Smooth muscle cell of the brain vasculature (primary cell): ENCODE measurements around the gene TMEM59.
"Not testable (repeated sequence)": the region's sequence is repeated elsewhere in the genome, so short reads cannot be mapped to it uniquely, and the experiment has no call there.

Experiments used
- DNase-seq: peaks from one replicate; pipeline ENCODE4 v3.0.0-alpha.2; 2012; ENCODE audit warnings: low read depth, low spot score

Gene TMEM59

DNA sequence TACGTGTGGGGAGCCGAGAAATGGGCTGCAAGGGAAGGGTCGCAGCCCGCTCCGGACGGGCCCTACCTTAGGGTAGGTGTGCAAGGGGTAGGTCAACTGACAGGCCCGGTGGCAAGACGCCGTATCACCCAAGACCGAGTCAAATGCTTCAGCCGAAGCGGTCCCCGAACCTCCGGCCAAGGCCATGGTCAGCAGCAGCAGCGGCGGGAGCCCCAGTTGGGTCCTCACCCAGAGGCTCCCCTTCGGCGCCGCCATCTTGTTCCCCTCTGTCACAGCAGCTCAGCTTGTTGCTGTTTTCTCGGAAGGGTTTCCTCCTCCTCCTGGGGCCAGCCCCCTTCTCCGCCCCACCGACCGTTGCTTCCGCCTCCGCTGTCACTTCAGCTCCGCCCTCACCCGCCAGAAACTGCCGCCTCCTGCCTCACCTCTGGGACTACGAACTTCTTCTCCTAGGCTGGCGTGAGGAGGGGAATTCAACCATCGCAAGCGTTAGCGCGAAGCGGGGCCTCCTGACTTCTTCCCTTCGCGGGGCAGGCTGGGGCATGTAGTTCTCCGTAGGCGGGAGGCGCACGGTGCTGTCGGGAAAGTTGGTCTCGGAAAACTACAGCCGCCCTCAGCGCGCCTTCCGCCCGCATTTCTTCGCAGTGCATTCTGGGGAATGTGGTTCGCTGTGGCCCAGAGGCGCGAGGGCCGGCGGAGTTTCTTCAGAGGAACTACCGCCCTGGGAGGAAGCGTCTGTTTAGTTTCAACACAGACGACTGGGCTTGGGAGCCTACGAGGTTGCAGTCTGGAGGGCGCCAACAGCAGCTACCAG lies at the start of gene TMEM59, which contains the start of gene TCEANC2:
TSS of gene TMEM59 (minus strand) at position 271 of the 811 bp plus-strand sequence. CDS start at position 255, 16 bp downstream.
TSS of gene TCEANC2 (plus strand) at position 675 of the 811 bp plus-strand sequence. CDS start 815 bp downstream, outside the sequence.
- DNase-seq = peak; percentile 99

DNA sequence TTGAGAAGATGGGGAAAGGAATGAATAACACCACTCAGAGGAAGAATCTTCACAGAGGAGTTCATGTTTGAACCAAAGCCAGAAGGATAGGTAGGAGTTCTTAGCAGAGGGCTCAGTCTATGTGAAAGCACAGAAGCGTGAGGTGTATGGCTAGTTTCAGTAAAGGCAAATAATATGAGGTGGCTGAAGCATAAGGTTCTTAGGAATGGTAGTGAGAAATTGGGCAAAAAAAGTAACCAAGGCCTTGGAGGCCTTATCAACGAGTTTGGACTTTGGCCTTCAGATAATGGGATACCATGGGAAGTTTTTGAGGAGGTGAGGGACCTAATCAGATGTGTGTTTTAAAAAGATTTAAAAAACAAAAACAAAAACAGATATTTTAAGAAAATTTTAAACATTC lies 47.5 kb upstream of the TMEM59 start:
- no peak for DNase-seq

GRCh38 chr1:54099061-54099610 lies 46.1 kb upstream of the TMEM59 start:
- no peak for DNase-seq

GRCh38 chr1:54096877-54097240 lies 43.9 kb upstream of the TMEM59 start:
- DNase-seq = no peak

- DNase-seq = no peak
Observed at GRCh38 chr1:54096227-54096876, 43.3 kb upstream of the TMEM59 start.

GRCh38 chr1:54095546-54096226 lies 42.7 kb upstream of the TMEM59 start:
- no peak for DNase-seq

- not testable (repeated sequence) for DNase-seq
Observed at GRCh38 chr1:54094730-54095105, 41.7 kb upstream of the TMEM59 start.

GRCh38 chr1:54094001-54094729 lies 41.2 kb upstream of the TMEM59 start:
- no peak for DNase-seq

- no peak for DNase-seq
Observed at GRCh38 chr1:54091666-54092065, 38.7 kb upstream of the TMEM59 start.

DNA sequence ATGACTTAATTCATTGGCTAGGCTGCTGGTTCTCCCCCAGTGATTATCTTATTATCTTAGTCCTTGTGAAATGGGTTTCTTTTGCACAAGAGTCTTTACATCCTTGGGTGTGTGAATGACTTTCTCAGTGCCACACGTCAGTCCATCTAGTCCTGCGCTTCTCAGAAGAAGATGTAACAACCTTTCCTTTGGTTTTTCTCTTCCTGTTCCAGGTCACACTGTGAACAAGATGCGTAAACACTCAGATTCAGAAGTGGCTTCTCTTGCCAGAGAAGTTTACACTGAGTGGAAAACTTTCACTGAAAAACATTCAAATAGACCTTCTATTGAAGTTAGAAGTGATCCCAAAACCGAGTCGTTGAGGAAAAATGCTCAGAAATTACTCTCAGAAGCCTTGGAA lies 35.4 kb upstream of the TMEM59 start:
- DNase-seq = no peak

GRCh38 chr1:54086754-54087153 lies 33.8 kb upstream of the TMEM59 start:
- no peak for DNase-seq

DNA sequence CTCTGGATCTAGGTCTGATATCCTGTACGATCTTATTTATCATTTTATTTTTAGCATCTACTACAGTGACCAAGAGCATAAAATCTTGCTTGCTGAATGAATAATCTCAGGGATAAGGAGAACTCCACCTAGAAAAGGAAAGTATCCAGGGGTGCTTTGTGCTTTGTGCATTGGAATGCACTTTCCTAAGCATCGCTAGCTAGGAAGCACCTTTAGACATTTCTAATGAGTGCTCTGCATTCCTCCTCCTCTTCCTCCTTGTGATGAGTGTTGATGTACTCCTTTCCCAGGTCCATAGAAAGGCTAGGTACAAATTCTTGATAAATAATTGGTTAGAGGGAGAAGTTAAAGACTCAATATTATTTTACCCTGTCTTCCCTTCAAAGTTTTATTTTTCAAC lies 31.8 kb upstream of the TMEM59 start:
- DNase-seq = no peak

GRCh38 chr1:54081306-54082270 lies 28.6 kb upstream of the TMEM59 start:
- peak; percentile 21 for DNase-seq

DNA sequence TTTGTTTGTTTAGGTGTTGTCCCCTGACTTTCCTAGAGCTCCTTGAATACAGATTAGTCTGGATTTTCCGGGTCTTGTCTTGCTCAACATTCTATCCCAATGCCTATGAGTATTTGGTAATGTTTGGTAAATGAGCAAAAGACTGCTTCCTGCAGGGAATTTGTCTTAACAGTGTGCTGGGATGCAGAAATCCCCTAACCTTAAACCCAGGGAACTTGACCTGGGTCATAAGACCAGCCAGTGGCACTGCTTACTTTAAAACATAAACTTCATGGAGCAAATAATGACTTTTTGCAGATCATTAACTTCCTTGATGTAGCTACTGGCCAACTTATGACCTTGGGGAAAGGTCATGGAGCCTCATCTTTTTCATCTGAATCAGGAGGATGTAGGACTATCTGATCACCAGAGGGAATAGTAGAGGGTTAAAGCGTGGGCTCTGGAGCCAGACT lies 27.6 kb upstream of the TMEM59 start:
- no peak for DNase-seq

- no peak for DNase-seq
Observed at GRCh38 chr1:54077359-54077758, 24.4 kb upstream of the TMEM59 start.

DNA sequence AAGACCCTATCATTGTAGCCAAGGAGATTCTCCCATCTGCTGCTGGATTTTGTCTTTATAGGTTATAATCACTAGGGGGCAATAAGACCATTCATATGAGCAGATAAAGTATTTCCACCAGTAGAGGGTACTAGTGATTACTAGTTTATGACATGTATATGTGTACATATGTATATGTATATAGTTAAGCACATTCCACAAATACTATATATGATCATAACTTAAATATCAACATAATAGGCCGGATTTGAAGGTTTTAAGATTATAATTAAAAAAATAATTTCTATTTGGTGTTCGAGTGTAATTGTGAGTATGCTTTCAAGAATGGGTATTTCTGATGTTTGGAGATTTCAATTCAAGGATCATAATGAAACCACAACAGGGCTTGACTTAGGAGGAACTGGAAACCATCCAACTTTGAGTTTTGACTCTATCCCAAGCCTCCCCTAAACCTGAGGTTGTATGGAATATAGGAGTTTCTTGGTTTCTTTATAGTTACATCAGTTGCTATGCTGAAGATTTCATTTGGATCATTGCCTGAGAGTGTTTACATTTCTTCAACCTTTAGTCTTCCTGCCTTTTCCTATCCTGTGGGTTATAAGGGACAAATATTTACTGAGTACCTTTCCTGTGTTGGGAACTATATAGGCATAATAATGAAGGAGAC lies 17.3 kb upstream of the TMEM59 start:
- peak; percentile 21 for DNase-seq

DNA sequence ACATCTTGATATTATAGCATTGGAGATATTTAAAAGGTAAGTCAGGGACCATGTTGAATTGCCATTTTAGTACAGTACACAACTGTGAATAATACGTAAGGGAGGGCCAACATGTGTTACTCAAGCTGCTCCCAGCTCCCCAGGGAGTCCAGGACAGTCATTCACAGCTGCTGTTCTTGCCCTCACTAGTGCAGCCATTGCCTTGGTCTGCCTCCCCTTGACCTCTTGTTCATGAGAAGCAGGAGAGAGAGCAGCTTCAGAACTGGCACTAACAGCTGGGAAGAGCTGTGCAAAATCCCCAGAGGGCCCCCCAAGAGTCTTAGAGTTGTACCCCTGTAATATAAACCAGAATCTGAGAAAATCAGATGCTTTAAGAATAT lies 16.8 kb upstream of the TMEM59 start:
- DNase-seq = no peak

GRCh38 chr1:54064299-54064698 lies 11.3 kb upstream of the TMEM59 start:
- no peak for DNase-seq

DNA sequence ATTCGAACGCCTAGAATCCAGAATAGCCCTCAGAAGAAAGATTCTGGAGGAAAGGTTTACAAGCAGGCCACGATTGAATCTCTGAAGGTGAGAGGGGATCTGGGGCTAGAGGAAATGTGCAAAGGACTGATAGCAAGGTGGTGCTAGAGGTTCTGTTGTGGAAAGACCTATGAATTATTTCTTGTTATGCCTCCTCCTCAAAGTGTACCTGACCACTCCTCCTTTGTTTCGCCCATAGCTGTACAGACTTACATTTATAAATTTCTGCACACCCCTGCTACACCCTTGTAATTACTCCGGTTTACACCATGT lies 1.4 kb upstream of the TMEM59 start:
- no peak for DNase-seq
